ENCODE results near the gene KIF21A.

DNA sequence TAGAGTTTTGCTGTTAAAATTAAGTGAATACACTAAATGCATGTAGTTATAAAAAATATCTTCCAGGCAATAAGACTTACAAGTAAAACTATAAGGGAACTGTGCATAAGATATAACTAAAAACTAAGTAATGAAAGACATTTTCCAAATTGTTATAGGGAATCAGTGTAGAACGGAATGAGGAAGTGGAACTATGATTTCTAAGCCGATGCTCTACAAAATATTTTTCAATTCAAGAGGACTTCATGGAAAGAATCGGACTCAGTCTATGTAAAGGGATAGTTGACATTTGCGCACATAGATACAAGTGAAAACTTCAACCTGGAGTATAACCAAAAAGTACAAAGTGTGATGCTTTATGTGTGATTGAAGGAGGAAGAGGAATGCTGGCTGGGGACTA, 40.1 kb upstream of the KIF21A start:
- TF ChIP-seq CTCF (IDR thresholded peaks at IDR 0.05; ENCODE audit: insufficient read depth, low read length, poor library complexity, severe bottlenecking) (no peak), EZH2phosphoT487 (conservative IDR thresholded peaks at IDR 0.05; ENCODE audit: low read length) (no peak)

All from SU-DHL-6 (cell line).